ENCODE results near the gene CLOCK. TPM values are rescaled to one million over a fixed set of nuclear protein-coding genes. Genes with fewer than 3 reads are reported as not detected.

Gene CLOCK
- total and polyA plus RNA-seq, 5 donors = 12.2 to 44.8 (median 34.9) TPM

GRCh38 chr4:55398966-55399365 lies 147.7 kb downstream of the CLOCK start:
- WGBS = 48% methylated on average over 3 of the region's 3 CpGs
- peak overlapping the region; percentile 34 for H3K4me3 ChIP-seq (ENCODE audit: low read length)
- H3K4me1 ChIP-seq (ENCODE audit: control insufficient read depth, insufficient read depth, low read length) = peaks cover 3% of the 10 kb centered on the region
- intact Hi-C loops (cut with DNase I) = loop anchor here in 1 of 4 donors (5.0 kb wide), 1 partner anchor 52 kb away; the partner anchor contains the start of gene SRD5A3
- no peak overlapping the region for H3K27ac ChIP-seq (ENCODE audit: low read length)
- DNase-seq (no peak), ATAC-seq (no peak)
- no peaks in the 10 kb centered on the region for H3K27me3 ChIP-seq (ENCODE audit: control insufficient read depth, insufficient read depth)
- no peaks in the 10 kb centered on the region for H3K9me3 ChIP-seq (ENCODE audit: control insufficient read depth, low read length)

- 31% methylated on average over 1 of the region's 1 CpG for WGBS
- DNase-seq (no peak), ATAC-seq (no peak)
- Histone ChIP-seq H3K27me3 (ENCODE audit: control insufficient read depth, insufficient read depth) (no peaks in the 10 kb centered on the region), H3K4me1 (ENCODE audit: control insufficient read depth, insufficient read depth, low read length) (peaks cover 3% of the 10 kb centered on the region), H3K27ac (ENCODE audit: low read length) (no peak overlapping the region), H3K9me3 (ENCODE audit: control insufficient read depth, low read length) (no peaks in the 10 kb centered on the region), H3K4me3 (ENCODE audit: low read length) (peak overlapping the region; percentile 80)
- intact Hi-C loops (cut with DNase I) = loop anchor here in 1 of 4 donors (5.0 kb wide), 1 partner anchor 51 kb away; the partner anchor contains the start of gene SRD5A3
These were observed 148.2 kb downstream of the CLOCK start for GRCh38 chr4:55398461-55398860.

- intact Hi-C loops (cut with DNase I) = loop anchor here in 1 of 4 donors (5.0 kb wide), 1 partner anchor 50 kb away; the partner anchor contains the start of gene SRD5A3
- Histone ChIP-seq H3K4me1 (ENCODE audit: control insufficient read depth, insufficient read depth, low read length) (peaks cover 3% of the 10 kb centered on the region), H3K27me3 (ENCODE audit: control insufficient read depth, insufficient read depth) (no peaks in the 10 kb centered on the region), H3K4me3 (ENCODE audit: low read length) (peak overlapping the region; percentile 80), H3K27ac (ENCODE audit: low read length) (peak overlapping the region; percentile 96), H3K9me3 (ENCODE audit: control insufficient read depth, low read length) (no peaks in the 10 kb centered on the region)
- ATAC-seq (peak in 1 of 2 donors; percentile 20), DNase-seq (no peak)
- WGBS = 40% methylated on average over 15 of the region's 15 CpGs
These were observed 149.0 kb downstream of the CLOCK start for GRCh38 chr4:55397520-55398321.

GRCh38 chr4:55397126-55397436 lies 149.6 kb downstream of the CLOCK start:
- WGBS = 8% methylated on average over 7 of the region's 7 CpGs
- H3K9me3 ChIP-seq (ENCODE audit: control insufficient read depth, low read length) = no peaks in the 10 kb centered on the region
- intact Hi-C loops (cut with DNase I) = loop anchor here in 1 of 4 donors (5.0 kb wide), 1 partner anchor 50 kb away; the partner anchor contains the start of gene SRD5A3

GRCh38 chr4:55396308-55397125 lies 150.2 kb downstream of the CLOCK start:
- Histone ChIP-seq H3K27ac (ENCODE audit: low read length) (peak overlapping the region; percentile 96), H3K4me1 (ENCODE audit: control insufficient read depth, insufficient read depth, low read length) (peaks cover 3% of the 10 kb centered on the region), H3K4me3 (ENCODE audit: low read length) (peak overlapping the region; percentile 80), H3K9me3 (ENCODE audit: control insufficient read depth, low read length) (no peaks in the 10 kb centered on the region), H3K27me3 (ENCODE audit: control insufficient read depth, insufficient read depth) (no peaks in the 10 kb centered on the region)
- peak; percentile 60 to 84 (median 84) for DNase-seq
- WGBS = under 1% methylated on average over 41 of the region's 41 CpGs
- peak; percentile 58 to 62 for ATAC-seq
- intact Hi-C loops (cut with DNase I) = loop anchor here in 1 of 4 donors (5.0 kb wide), 1 partner anchor 49 kb away; the partner anchor contains the start of gene SRD5A3

More at GRCh38 chr4:55397126-55397436, 149.6 kb downstream of the CLOCK start:
- peak overlapping the region; percentile 96 for H3K27ac ChIP-seq (ENCODE audit: low read length)
- DNase-seq = peak in 1 of 3 donors; percentile 33
- peaks cover 3% of the 10 kb centered on the region for H3K4me1 ChIP-seq (ENCODE audit: control insufficient read depth, insufficient read depth, low read length)
- H3K4me3 ChIP-seq (ENCODE audit: low read length) = peak overlapping the region; percentile 80
- no peak for ATAC-seq
- H3K27me3 ChIP-seq (ENCODE audit: control insufficient read depth, insufficient read depth) = no peaks in the 10 kb centered on the region

- intact Hi-C loops (cut with DNase I) = loop anchor here in 1 of 4 donors (5.0 kb wide), 1 partner anchor 48 kb away; the partner anchor contains the start of gene SRD5A3
- Histone ChIP-seq H3K27ac (ENCODE audit: low read length) (peak within 1 kb of the TSS; percentile 96), H3K4me3 (ENCODE audit: low read length) (peak within 1 kb of the TSS; percentile 80), H3K9me3 (ENCODE audit: control insufficient read depth, low read length) (no peaks in the 10 kb centered on the region), H3K4me1 (ENCODE audit: control insufficient read depth, insufficient read depth, low read length) (peaks cover 3% of the 10 kb centered on the region), H3K27me3 (ENCODE audit: control insufficient read depth, insufficient read depth) (no peaks in the 10 kb centered on the region)
- ATAC-seq (peak; percentile 98), DNase-seq (peak; percentile 92 to 96 (median 96))
- WGBS = under 1% methylated on average over 95 of the region's 95 CpGs
These were observed 151.0 kb downstream of the CLOCK start, which contains the start of gene TMEM165 for GRCh38 chr4:55395529-55396307. TSS of gene TMEM165 (plus strand) at chr4:55395957. CDS start at chr4:55396190, 233 bp downstream.

- peak overlapping the region; percentile 96 for H3K27ac ChIP-seq (ENCODE audit: low read length)
- intact Hi-C loops (cut with DNase I) = loop anchor here in 1 of 4 donors (5.0 kb wide), 1 partner anchor 48 kb away; the partner anchor contains the start of gene SRD5A3
- peaks cover 3% of the 10 kb centered on the region for H3K4me1 ChIP-seq (ENCODE audit: control insufficient read depth, insufficient read depth, low read length)
- no peaks in the 10 kb centered on the region for H3K27me3 ChIP-seq (ENCODE audit: control insufficient read depth, insufficient read depth)
- DNase-seq (no peak), ATAC-seq (no peak)
- H3K9me3 ChIP-seq (ENCODE audit: control insufficient read depth, low read length) = no peaks in the 10 kb centered on the region
- H3K4me3 ChIP-seq (ENCODE audit: low read length) = peak overlapping the region; percentile 80
- WGBS = under 1% methylated on average over 4 of the region's 4 CpGs
These were observed 151.5 kb downstream of the CLOCK start for GRCh38 chr4:55395218-55395528.

GRCh38 chr4:55393461-55394320 lies 153.0 kb downstream of the CLOCK start:
- ATAC-seq (no peak), DNase-seq (no peak)
- Histone ChIP-seq H3K4me3 (ENCODE audit: low read length) (no peak overlapping the region), H3K4me1 (ENCODE audit: control insufficient read depth, insufficient read depth, low read length) (no peaks in the 10 kb centered on the region), H3K9me3 (ENCODE audit: control insufficient read depth, low read length) (no peaks in the 10 kb centered on the region), H3K27ac (ENCODE audit: low read length) (no peak overlapping the region), H3K27me3 (ENCODE audit: control insufficient read depth, insufficient read depth) (no peaks in the 10 kb centered on the region)
- intact Hi-C loops (cut with DNase I) = loop anchor here in 1 of 4 donors (5.0 kb wide), 1 partner anchor 46 kb away; the partner anchor contains the start of gene SRD5A3
- 89% methylated on average over 4 of the region's 4 CpGs for WGBS

GRCh38 chr4:55386840-55387239 lies 159.9 kb downstream of the CLOCK start:
- H3K4me3 ChIP-seq (ENCODE audit: low read length) = no peak overlapping the region
- H3K9me3 ChIP-seq (ENCODE audit: control insufficient read depth, low read length) = no peaks in the 10 kb centered on the region
- 77% methylated on average over 2 of the region's 2 CpGs for WGBS
- no peak overlapping the region for H3K27ac ChIP-seq (ENCODE audit: low read length)
- DNase-seq = no peak
- H3K4me1 ChIP-seq (ENCODE audit: control insufficient read depth, insufficient read depth, low read length) = no peaks in the 10 kb centered on the region
- ATAC-seq = no peak
- intact Hi-C loops (cut with DNase I) = no loop called here
- no peaks in the 10 kb centered on the region for H3K27me3 ChIP-seq (ENCODE audit: control insufficient read depth, insufficient read depth)
